ENCODE data around the gene MROH9.
A peak's percentile ranks its signal among the peaks of the same experiment; 100 is the strongest.

The MROH9 gene

GRCh38 chr1:170967042-170967910 is 31.9 kb downstream of the MROH9 start:
- peak; percentile 51 for DNase-seq (ENCODE audit: low spot score)

GRCh38 chr1:170970256-170970655 is 34.9 kb downstream of the MROH9 start:
- DNase-seq (ENCODE audit: low spot score): no peak

- DNase-seq (ENCODE audit: low spot score): no peak
Measured at GRCh38 chr1:170978371-170978910, 43.1 kb downstream of the MROH9 start.

- DNase-seq (ENCODE audit: low spot score): no peak
Measured at GRCh38 chr1:170985406-170985805, 50.1 kb downstream of the MROH9 start.

- DNase-seq (ENCODE audit: low spot score): no peak
Measured at GRCh38 chr1:170986901-170987300, 51.6 kb downstream of the MROH9 start.

- no peak for DNase-seq (ENCODE audit: low spot score)
Measured at GRCh38 chr1:170987424-170987823, 52.1 kb downstream of the MROH9 start.

GRCh38 chr1:170993151-170993550 is 57.8 kb downstream of the MROH9 start:
- DNase-seq (ENCODE audit: low spot score): no peak

- DNase-seq (ENCODE audit: low spot score): no peak
Measured at GRCh38 chr1:170993717-170994116, 58.4 kb downstream of the MROH9 start.

- no peak for DNase-seq (ENCODE audit: low spot score)
Measured at GRCh38 chr1:171014880-171015279, 79.5 kb downstream of the MROH9 start.

GRCh38 chr1:171017426-171017825 is 82.1 kb downstream of the MROH9 start:
- DNase-seq (ENCODE audit: low spot score): no peak

- no peak for DNase-seq (ENCODE audit: low spot score)
Measured at GRCh38 chr1:171019971-171020370, 84.6 kb downstream of the MROH9 start.

- DNase-seq (ENCODE audit: low spot score): no peak
Measured at GRCh38 chr1:171032822-171033702, 97.7 kb downstream of the MROH9 start.

- DNase-seq (ENCODE audit: low spot score): no peak
Measured at GRCh38 chr1:171037626-171038025, 102.3 kb downstream of the MROH9 start.

GRCh38 chr1:171038284-171038683 is 103.0 kb downstream of the MROH9 start:
- no peak for DNase-seq (ENCODE audit: low spot score)

- DNase-seq (ENCODE audit: low spot score): no peak
Measured at GRCh38 chr1:171048014-171048413, 112.7 kb downstream of the MROH9 start.

- no peak for DNase-seq (ENCODE audit: low spot score)
Measured at GRCh38 chr1:171052977-171053376, 117.6 kb downstream of the MROH9 start.

GRCh38 chr1:171055966-171056643 is 120.8 kb downstream of the MROH9 start:
- DNase-seq (ENCODE audit: low spot score): no peak

- no peak for DNase-seq (ENCODE audit: low spot score)
Measured at GRCh38 chr1:171061425-171062143, 126.2 kb downstream of the MROH9 start.

- no peak for DNase-seq (ENCODE audit: low spot score)
Measured at GRCh38 chr1:171062902-171063301, 127.6 kb downstream of the MROH9 start.

GRCh38 chr1:171075041-171075440 is 139.7 kb downstream of the MROH9 start:
- no peak for DNase-seq (ENCODE audit: low spot score)

GRCh38 chr1:171081314-171081753 is 146.0 kb downstream of the MROH9 start:
- DNase-seq (ENCODE audit: low spot score): peak; percentile 9

All from Ammon's horn (tissue), 1 donor.